MCF 10A (cell line): ENCODE data around the gene OS9. TPM values are rescaled to one million over a fixed set of nuclear protein-coding genes. Genes with fewer than 3 reads are reported as not detected.

ENCODE experiments used
- BruUV-seq: library from RNA; stranded (reverse); fragments of 400-500 nt; replicated peaks from 2 replicates; lab custom pipeline; 2021; lab: Mats Ljungman, UMichigan
- CTCF ChIA-PET: fragments of 300-600 bp; sonication (Branson Sonifier 250); formaldehyde crosslinking; extraction: SDS; loops from one replicate; lab custom pipeline; 2021; ENCODE audit warnings: antibody characterized with exemption, inconsistent platforms; lab: Yijun Ruan, JAX
- POLR2A ChIA-PET: fragments of 300-600, 350-650 bp; sonication (Branson Sonifier 250); formaldehyde crosslinking; extraction: SDS; loops from one replicate; lab custom pipeline; 2020; ENCODE audit warnings: antibody characterized with exemption, inconsistent platforms; lab: Yijun Ruan, JAX
- DNase-seq: peaks from one replicate; pipeline ENCODE4 v3.0.0-alpha.2; 2018; ENCODE audit not compliant: unreplicated experiment
- H3K27ac Mint-ChIP-seq: one replicate; pipeline ENCODE4 v1.8.0; 2022; ENCODE audit warnings: mild to moderate bottlenecking, low read depth, mixed read lengths; ENCODE audit not compliant: unreplicated experiment
- H3K27me3 Mint-ChIP-seq: one replicate; pipeline ENCODE4 v1.8.0; 2022; ENCODE audit warnings: mixed read lengths; ENCODE audit not compliant: insufficient read depth, unreplicated experiment
- H3K36me3 Mint-ChIP-seq: one replicate; pipeline ENCODE4 v1.8.0; 2022; ENCODE audit warnings: mild to moderate bottlenecking, moderate library complexity, mixed read lengths; ENCODE audit not compliant: insufficient read depth, unreplicated experiment
- H3K4me1 Mint-ChIP-seq: one replicate; pipeline ENCODE4 v1.8.0; 2022; ENCODE audit warnings: mixed read lengths; ENCODE audit not compliant: insufficient read depth, unreplicated experiment
- H3K4me3 Mint-ChIP-seq: one replicate; pipeline ENCODE4 v1.8.0; 2022; ENCODE audit warnings: mild to moderate bottlenecking, moderate library complexity, mixed read lengths; ENCODE audit not compliant: unreplicated experiment
- H3K9me3 Mint-ChIP-seq: one replicate; pipeline ENCODE4 v1.8.0; 2022; ENCODE audit warnings: mixed read lengths; ENCODE audit not compliant: unreplicated experiment
- intact Hi-C: fragments of 100-400 bp; cut with micrococcal nuclease; formaldehyde crosslinking; loops from 2 replicates; pipeline ENCODE4 v1.14.1; 2022
- total RNA-seq: library from RNA; stranded (reverse); gene quantifications from 2 replicates; pipeline ENCODE4 v1.2.3, GENCODE V29; 2022
- TF ChIP-seq, protein P1 (sequence below): fragments of 200-600 bp; IDR thresholded peaks from one replicate; pipeline ENCODE4 v1.8.0; 2022; ENCODE audit warnings: antibody characterized with exemption, mild to moderate bottlenecking; ENCODE audit not compliant: unreplicated experiment

The OS9 gene
- total RNA-seq, 1 experiment from 2014 or later = 125 TPM

DNA sequence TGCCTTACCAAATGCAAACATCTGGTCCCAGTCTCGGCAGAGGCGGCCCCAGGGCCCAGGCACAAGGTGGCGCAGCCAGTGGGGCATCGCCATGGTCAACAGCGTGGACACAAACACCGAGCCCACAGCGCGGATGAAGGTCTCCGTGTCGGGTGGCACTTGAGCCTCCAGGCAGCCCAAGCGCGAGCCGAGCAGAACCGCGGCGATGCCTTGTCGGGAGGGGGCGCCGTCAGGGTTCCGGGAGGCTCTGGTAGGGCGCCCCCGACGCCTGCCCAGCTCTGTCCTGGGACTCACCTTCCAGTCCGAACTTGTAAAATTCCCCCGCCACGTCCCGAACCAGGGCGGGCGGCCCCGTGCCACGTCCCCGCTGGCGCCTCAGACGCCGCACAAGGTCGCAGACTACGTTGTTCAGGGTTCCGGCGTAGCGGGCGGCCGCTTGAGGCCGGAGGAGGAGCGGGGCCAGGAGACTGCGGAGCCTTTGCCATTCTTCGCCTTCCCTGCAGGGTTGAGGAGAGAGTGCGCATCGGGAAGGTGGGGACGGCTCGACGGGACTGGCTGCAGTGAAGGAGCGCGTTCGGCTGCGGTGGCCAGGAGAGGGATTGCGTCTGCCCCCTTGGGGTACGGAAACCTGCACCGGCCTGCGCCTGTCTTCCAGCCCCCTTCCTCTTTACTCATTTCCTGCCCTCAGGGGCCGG lies 71.2 kb downstream of the OS9 start:
- peaks cover 25% of the 10 kb centered on the region for H3K4me1 Mint-ChIP-seq
- no peaks in the 10 kb centered on the region for H3K9me3 Mint-ChIP-seq
- CTCF ChIA-PET = interaction anchor here (0.8 to 2.9 kb wide), 7 partner anchors 11 to 121 kb away, joined by 3 to 11 read pairs (median 5); partner anchors contain the start of genes CDK4 and TSFM
- H3K27me3 Mint-ChIP-seq = no peaks in the 10 kb centered on the region
- POLR2A ChIA-PET = interaction anchor here (0.6 to 2.5 kb wide), 12 partner anchors 9 to 674 kb away, joined by 3 to 26 read pairs (median 3); partner anchors contain the start of genes CDK4, MARCHF9 and TSPAN31
- TF ChIP-seq, protein P1, sequence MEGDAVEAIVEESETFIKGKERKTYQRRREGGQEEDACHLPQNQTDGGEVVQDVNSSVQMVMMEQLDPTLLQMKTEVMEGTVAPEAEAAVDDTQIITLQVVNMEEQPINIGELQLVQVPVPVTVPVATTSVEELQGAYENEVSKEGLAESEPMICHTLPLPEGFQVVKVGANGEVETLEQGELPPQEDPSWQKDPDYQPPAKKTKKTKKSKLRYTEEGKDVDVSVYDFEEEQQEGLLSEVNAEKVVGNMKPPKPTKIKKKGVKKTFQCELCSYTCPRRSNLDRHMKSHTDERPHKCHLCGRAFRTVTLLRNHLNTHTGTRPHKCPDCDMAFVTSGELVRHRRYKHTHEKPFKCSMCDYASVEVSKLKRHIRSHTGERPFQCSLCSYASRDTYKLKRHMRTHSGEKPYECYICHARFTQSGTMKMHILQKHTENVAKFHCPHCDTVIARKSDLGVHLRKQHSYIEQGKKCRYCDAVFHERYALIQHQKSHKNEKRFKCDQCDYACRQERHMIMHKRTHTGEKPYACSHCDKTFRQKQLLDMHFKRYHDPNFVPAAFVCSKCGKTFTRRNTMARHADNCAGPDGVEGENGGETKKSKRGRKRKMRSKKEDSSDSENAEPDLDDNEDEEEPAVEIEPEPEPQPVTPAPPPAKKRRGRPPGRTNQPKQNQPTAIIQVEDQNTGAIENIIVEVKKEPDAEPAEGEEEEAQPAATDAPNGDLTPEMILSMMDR = peak; percentile 35
- BruUV-seq = TSS peak; percentile 30
- peak overlapping the region; percentile 89 for H3K27ac Mint-ChIP-seq
- peak; percentile 73 for DNase-seq
- intact Hi-C loops = no loop called here
- H3K4me3 Mint-ChIP-seq = peak overlapping the region; percentile 89
- H3K36me3 Mint-ChIP-seq = peaks cover 18% of the 10 kb centered on the region

DNA sequence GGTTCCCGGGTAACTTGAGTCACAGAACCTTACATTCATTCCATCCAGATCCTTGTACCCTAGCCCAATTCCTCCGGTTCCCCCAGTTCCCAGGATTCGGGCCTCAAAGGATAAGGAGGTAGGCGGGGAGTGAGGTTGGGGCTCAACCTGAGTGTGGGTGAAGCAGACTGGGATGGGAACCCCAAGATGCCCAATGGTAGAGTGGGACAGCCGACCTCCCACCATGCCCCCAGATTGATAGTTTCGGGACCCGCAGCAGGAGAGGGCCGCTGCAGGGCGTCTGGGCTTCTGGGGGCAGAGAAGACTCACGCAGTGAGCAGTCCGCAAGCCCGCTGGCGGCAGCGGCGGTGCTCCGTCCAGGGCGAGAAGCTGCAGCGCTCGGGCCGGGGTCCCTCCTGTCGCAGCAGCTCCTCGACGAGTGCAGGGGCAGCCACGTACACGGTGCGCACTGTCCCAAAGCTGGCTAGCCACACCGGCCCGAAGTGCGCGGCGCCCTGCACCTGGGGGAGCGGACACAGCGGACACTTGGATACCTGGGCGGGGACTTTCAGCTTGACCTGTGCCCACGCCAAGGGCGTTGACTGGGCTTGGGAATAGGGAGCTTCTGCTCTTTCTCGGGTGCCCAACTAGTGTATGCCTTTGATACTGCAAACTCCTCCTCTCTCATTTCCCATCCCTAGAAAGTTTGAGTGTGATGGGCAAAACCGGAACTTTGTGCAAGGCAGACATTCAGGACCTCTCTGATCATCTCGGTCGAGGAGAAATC lies 71.9 kb downstream of the OS9 start:
- Mint-ChIP-seq H3K9me3 (no peaks in the 10 kb centered on the region), H3K4me3 (peak overlapping the region; percentile 89), H3K27me3 (no peaks in the 10 kb centered on the region), H3K36me3 (peaks cover 18% of the 10 kb centered on the region), H3K27ac (peak overlapping the region; percentile 89), H3K4me1 (peaks cover 31% of the 10 kb centered on the region)
- DNase-seq = peak; percentile 68
- ChIA-PET POLR2A (interaction anchor here (0.5 to 2.5 kb wide), 18 partner anchors 8 to 136 kb away, joined by 3 to 26 read pairs (median 4); partner anchors contain the start of genes CDK4, CTDSP2, MARCHF9 and TSFM), CTCF (interaction anchor here (0.8 to 2.9 kb wide), 8 partner anchors 9 to 40 kb away, joined by 3 to 12 read pairs (median 4); partner anchors contain the start of gene TSFM)
- no TSS peak for BruUV-seq
- intact Hi-C loops = no loop called here
- TF ChIP-seq, protein P1 = no peak

DNA sequence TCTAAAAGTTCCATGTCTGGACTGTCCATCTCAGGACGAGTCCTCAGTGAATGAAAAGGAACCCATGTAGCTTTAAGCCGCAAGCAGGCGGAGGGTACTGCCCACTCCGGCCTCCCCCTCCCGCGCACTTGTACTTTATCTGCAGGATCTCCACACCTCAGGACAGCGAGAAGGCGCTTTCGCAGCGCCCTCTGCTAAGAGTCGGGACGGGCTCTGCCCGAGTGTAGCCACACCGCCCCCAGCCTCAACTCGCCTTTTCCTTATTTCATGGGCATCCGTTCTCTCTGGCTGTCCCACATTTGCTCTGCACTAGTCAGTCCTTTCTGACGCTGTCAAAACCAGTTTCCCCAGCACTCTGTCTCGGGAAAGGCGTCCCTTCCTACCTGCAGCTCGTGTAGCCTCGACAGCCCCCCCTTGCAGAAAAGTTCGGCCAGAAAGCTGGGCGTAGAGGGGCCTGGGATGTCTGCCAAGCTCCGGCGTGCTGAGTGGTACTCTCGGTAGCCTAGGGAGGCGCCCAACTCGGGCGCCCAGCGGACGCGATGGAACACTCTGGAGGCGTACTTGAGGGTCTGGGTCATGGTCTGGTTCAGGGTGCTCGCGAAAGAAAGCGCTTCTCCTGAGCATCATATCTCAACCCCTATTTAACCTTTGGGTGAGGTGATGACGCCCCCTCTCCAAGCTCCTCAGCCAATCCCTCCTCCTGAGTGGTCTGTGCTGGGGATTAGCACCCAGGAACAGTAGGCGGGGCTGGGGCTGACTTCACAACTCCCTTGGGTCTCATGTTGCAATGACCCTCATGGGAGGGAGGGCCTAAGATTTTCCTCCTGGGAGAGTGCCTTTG lies 72.8 kb downstream of the OS9 start, which contains the start of gene CYP27B1:
Gene CYP27B1, minus strand, starts transcription at position 615 of the 841 bp plus-strand sequence. Its CDS starts 37 bp downstream, at position 578.
- TF ChIP-seq, protein P1 = no peak
- intact Hi-C loops = no loop called here
- peak within 1 kb of the TSS; percentile 89 for H3K4me3 Mint-ChIP-seq
- peaks cover 18% of the 10 kb centered on the region for H3K36me3 Mint-ChIP-seq
- ChIA-PET POLR2A (interaction anchor here (0.7 to 2.5 kb wide), 18 partner anchors 8 to 243 kb away, joined by 3 to 26 read pairs (median 5); partner anchors contain the start of genes CDK4, CTDSP2, MARCHF9 and MBD6), CTCF (interaction anchor here (0.6 to 2.9 kb wide), 11 partner anchors 10 to 221 kb away, joined by 3 to 12 read pairs (median 4); partner anchors contain the start of gene TSFM)
- H3K4me1 Mint-ChIP-seq = peaks cover 39% of the 10 kb centered on the region
- peak; percentile 92 for DNase-seq
- H3K9me3 Mint-ChIP-seq = no peaks in the 10 kb centered on the region
- no TSS peak for BruUV-seq
- H3K27me3 Mint-ChIP-seq = no peaks in the 10 kb centered on the region
- H3K27ac Mint-ChIP-seq = peak within 1 kb of the TSS; percentile 89
